CD4-positive, alpha-beta T cell treated with Interleukin-6 at 100 ng/mL for 8 hours (primary cell): ENCODE measurements around the gene EVPLL.
"Not testable (repeated sequence)": the region's sequence is repeated elsewhere in the genome, so short reads cannot be mapped to it uniquely, and the experiment has no call there.

Source experiments
- DNase-seq: peaks from one replicate; pipeline ENCODE4 v3.0.0-alpha.2; 2020; ENCODE audit warnings: mixed read lengths, low spot score

EVPLL gene

DNA sequence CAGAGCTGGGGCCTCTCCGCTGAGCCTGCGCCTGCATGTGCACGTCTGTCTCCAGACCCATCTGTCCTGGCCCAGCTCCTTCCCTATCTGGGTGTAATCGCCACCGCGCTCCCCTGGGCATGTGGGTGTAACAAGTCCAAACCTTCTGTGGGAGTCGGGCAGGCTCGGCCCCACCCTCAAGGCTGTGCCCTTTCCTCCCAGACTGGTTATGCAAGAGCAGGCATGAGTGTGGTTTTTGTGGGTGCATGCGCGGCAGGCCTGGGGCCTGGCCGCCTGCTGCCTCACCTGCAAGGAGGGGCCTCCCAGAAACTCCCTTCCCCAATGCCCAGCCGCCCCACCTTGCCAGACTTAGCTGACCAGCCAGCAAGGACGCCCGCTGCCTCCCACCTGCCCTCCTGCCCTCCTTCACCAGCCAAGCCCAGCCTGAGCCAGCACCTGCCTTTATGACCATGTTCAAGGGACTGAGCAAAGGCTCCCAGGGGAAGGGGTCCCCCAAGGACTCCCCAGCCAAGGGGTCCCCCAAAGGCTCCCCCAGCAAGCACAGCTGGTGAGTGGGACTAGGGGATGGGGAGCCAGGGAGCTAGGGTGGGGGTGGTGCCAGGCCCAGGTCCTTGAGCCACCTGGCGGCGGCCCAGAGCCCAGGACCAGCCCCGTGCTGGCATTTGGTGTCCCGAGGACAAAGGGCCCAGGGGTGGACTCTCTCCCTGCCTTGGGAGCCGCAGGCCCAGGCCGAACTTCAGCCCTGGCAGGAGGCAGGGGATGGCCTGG is at the start of gene EVPLL:
EVPLL (plus strand) TSS at position 342 of the 768 bp plus-strand sequence. CDS start 3,160 bp downstream, outside the sequence.
- no peak for DNase-seq

GRCh38 chr17:18328643-18329204 is 48.9 kb upstream of the EVPLL start:
- DNase-seq: no peak

DNA sequence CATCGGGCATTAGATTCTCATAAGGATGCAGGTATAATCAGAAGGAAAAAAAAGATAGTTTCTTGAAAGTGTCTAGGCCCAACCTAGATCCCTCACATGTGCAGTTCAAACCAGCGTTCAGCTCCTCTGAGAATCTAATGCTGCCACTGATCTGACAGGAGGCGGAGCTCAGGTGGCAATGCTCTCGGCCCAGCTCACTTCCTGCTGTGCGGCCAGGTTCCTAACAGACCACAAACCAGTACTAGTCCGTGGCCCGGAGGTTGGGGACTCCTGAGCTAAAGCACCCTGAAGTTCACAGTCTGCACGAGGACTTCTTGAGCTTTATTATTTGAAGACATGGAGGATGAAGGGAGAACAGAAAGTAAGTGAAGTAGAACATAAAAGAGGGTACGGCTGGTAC is 45.7 kb upstream of the EVPLL start:
- DNase-seq: no peak

DNA sequence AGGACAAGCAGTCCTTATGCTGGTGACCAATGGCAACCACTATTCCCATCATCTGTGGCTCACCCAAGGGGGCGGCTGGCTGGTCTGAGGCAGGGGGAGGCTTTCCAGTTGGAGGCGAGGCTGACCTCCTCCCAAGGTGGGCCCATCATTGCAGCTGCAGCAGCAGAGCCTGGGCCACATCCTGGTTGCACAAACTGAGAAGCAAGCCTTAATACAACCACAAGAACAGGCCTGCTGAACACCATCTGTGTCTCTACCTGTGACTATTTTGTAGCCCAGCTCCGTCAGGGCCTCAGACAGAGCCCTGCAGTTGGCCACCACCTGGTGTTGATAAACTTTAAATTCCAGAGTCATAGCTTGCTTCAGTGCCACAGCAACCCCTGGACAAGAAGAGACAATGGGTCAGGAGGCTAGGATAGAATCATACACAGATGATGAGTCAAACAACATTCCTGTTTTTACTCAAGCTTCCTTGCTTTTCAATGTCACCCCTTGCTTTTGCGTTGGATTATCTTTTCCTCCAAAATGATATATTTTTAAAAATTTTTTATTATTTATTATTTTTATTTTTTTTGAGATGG is 44.6 kb upstream of the EVPLL start:
- no peak for DNase-seq

DNA sequence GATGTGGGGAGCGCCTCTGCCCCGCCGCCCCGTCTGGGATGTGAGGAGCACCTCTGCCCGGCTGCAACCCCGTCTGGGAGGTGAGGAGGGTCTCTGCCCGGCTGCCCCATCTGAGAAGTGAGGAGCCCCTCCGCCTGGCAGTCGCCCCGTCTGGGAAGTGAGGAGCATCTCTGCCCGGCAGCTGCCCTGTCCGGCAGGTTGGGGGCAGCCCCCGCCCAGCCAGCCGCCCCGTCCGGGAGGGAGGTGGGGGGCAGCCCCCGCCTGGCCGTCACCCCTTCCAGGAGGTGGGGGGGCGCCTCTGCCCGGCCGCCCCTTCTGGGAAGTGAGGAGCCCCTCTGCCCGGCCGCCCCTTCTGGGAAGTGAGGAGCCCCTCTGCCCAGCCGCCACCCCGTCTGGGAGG is 39.4 kb upstream of the EVPLL start:
- DNase-seq: not testable (repeated sequence)

- no peak for DNase-seq
These were observed 37.6 kb upstream of the EVPLL start for GRCh38 chr17:18339933-18340332.

GRCh38 chr17:18344021-18344420 is 33.6 kb upstream of the EVPLL start:
- DNase-seq: no peak

GRCh38 chr17:18353541-18353940 is 24.0 kb upstream of the EVPLL start:
- no peak for DNase-seq

- no peak for DNase-seq
These were observed 21.0 kb upstream of the EVPLL start for GRCh38 chr17:18356624-18357023.

DNA sequence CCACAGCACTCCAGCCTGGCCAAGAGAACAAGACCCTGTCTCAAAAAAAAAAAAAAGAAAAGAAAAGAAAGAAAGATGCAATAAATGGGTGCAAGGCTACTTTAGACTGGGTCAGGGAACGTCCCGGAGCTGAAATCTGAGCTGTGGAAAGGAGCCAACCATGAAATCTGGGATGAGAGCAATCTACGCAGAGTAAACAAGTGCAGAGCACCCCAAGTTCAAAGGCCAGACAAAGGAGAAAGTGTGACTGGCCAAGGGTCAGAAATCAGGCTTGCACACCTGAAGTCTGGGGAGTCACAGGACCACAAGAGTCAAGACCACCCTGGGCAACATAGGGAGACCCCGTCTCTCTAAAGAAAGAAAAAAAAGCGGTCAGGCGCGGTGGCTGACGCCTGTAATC is 17.1 kb upstream of the EVPLL start:
- DNase-seq: no peak

- DNase-seq: no peak
These were observed 15.5 kb upstream of the EVPLL start for GRCh38 chr17:18361837-18362697.

DNA sequence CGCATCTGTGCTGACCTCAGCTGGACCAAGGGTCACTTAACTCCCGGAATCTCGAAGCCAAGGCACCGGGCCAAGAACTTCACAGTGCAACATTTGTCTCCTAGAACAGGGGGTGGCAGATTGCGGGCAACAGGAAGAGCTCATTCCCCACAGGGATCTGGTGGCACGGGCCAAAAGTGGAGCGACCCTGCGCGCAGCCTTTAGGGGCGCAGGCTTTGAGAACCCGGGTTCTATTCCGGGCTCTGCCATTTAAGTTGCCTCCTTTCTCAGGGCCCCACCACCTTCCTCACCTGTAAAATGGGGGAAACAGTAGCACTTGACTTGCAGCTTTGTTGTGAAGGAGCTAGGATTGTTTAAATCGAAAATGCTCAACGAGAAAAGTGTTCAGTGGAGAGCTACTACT is 14.9 kb upstream of the EVPLL start:
- no peak for DNase-seq

DNA sequence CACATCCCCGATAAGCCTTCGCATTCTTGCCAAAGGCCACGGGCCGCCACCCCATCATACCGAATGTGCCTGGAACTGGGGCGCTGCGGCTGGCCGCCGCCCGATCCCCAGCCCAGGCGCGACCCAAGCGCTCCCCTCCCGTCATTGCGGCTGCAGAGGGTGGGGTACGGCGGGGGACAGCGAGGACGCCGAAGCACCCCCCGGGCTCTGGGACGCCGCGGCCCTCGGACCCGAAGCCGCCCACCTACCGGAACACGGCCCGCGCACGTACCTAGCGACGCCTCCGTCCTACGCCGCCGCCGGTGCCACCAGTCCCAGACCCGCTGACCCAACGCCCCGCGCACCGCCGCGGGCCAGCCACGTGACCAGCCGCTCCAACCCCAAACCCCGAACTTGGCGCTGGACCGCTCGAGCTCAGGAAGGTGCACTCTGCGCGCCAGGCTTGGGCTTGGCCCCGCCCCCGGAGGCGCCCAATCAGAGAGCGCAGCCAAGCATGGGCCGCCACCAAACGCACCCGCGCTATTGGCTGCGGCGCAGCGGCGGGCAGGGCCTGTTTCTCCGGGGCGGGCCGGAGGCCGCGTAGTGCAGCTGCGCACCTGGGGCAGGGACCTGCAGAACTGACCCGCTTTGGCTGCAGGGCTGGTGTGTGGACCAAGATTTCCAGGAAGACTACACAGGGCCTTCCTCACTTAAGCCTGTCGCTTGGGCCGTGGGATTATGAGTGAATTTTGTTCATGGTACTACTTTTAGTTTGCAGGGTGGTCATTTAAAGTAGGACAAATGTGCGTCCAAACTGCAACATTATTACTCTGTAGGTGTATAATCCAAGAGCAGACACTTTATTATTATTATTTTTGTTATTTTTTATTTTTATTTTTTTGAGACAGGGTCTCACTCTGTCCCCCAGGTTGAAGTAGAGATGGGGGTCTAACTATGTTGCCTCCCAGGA is 14.2 kb upstream of the EVPLL start, which contains the start of gene SHMT1:
SHMT1 (minus strand) TSS at position 450 of the 949 bp plus-strand sequence. CDS start 7,569 bp downstream, outside the sequence.
- peak; percentile 89 for DNase-seq

- no peak for DNase-seq
These were observed 13.4 kb upstream of the EVPLL start for GRCh38 chr17:18364166-18364565.

- no peak for DNase-seq
These were observed 8.6 kb upstream of the EVPLL start for GRCh38 chr17:18368946-18369345.

DNA sequence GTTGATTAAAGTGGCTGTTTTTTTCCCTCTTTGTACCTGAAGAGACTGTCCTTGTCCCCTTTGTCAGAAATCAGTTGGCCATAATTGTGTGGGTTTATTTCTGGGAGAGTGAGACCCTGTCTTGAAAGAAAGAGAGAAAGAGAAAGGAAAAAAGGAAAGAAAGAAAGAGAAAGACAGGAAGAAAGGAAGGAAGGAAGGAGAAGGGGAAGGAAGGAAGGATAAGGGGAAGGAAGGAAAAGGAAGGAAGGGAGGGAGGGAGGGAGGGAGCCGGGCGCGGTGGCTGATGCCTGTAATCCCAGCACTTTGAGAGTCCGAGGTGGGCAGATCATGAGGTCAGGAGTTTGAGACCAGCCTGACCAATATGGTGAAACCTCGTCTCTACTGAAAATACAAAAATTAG is 6.8 kb upstream of the EVPLL start:
- no peak for DNase-seq

GRCh38 chr17:18371455-18371854 is 6.1 kb upstream of the EVPLL start:
- no peak for DNase-seq

DNA sequence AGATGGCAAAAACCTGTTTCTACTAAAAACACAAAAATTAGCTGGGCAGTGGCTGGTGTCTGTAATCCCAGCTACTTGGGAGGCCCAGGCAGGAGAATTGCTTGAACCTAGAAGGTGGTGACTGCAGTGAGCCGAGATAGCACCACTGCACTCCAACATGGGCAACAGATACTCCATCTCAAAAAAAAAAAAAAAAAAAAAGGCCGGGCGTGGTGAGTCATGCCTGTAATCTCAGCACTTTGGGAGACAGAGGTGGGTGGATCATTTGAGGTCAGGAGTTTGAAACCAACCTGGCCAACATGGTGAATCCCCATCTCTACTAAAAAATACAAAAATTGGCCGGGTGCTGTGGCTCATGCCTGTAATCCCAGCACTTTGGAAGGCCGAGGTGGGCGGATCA is 4.4 kb upstream of the EVPLL start:
- not testable (repeated sequence) for DNase-seq

DNA sequence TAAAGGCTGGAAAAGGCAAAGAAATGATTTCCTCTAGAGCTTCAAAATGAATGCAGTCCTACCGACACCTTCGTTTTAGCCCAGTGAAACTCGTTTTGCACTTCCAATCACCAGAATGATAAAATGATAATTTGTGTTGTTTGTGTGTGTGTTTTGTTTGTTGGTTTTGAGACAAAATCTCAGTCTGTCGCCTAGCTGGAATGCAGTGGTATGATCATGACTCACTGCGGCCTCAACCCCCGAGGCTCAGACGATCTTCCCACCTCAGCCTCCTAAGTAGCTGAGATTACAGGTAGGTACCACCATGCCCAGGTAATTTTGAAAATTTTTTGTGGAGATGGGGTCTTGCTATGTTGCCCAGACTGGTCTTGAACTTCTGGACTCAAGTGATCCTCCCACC is 3.4 kb upstream of the EVPLL start:
- no peak for DNase-seq

GRCh38 chr17:18378205-18378505 is 577 bp downstream of the EVPLL start:
- DNase-seq: no peak

GRCh38 chr17:18378614-18379013 is 1.0 kb downstream of the EVPLL start:
- DNase-seq: not testable (repeated sequence)
